Muscle of arm (tissue), 12 donors: ENCODE measurements around the gene DSCAML1. TPM values are rescaled to one million over a fixed set of nuclear protein-coding genes. Genes with fewer than 3 reads are reported as not detected.

ENCODE experiments used
- DNase-seq: peaks from one replicate; pipeline ENCODE4 v3.0.0-alpha.2; 2013
- polyA plus RNA-seq, 12 donors: library from polyadenylated mRNA; unstranded; fragments of 120-200 nt; gene quantifications; one replicate each; pipeline ENCODE4 v1.2.1, GENCODE V29; 2013; ENCODE audit not compliant: insufficient read length in 12 of 12

DSCAML1 gene
- polyA plus RNA-seq, 12 donors, result 0.27 to 2.4 (median 0.68) TPM; not detected in 2

GRCh38 chr11:117584056-117584830, 212.8 kb downstream of the DSCAML1 start:
- DNase-seq, result no peak

- DNase-seq, result no peak
Observed at GRCh38 chr11:117583063-117583801, 213.8 kb downstream of the DSCAML1 start.

DNA sequence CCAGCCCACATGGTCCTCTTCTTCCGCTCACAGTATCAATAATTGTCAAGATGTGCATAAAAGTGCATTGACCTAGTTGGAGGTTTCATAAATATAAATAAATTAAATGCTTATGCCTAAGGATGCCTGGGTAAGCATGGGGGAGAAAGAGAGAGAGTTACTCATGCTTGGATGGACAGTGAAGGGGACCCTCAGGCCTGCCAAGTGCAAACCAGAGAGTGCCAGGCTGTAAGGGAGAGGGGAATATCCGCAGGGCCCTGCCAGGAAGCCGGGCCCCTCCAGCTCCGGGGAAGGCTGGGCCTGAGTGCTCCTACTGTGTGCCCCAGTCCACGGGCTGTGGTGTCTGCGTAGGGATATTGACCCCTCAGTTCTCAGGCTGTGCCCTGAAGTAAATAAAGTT, 214.6 kb downstream of the DSCAML1 start:
- no peak for DNase-seq

GRCh38 chr11:117580866-117581265, 216.2 kb downstream of the DSCAML1 start:
- DNase-seq, result no peak

DNA sequence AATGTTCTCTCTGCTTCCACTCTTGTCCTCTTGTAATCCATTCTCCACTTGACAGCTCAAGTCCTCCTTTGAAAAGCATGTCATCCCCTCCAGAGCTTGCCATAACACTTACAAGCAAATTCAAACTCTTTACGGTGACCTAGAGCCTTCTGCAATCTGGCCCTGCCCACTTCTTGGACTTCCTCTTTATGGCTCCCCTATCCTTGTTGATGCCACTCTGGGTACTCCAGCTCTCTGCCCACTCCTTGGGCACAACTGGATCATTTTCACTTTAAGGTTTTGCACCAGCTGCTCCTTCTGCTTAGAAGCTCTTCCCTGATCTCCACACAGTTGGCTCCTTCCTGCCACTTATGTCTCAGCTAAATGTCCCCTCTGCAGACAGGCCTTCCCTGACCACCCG, 217.9 kb downstream of the DSCAML1 start:
- no peak for DNase-seq

GRCh38 chr11:117575856-117576255, 221.2 kb downstream of the DSCAML1 start:
- DNase-seq, result no peak

GRCh38 chr11:117574551-117574950, 222.5 kb downstream of the DSCAML1 start:
- DNase-seq, result no peak

DNA sequence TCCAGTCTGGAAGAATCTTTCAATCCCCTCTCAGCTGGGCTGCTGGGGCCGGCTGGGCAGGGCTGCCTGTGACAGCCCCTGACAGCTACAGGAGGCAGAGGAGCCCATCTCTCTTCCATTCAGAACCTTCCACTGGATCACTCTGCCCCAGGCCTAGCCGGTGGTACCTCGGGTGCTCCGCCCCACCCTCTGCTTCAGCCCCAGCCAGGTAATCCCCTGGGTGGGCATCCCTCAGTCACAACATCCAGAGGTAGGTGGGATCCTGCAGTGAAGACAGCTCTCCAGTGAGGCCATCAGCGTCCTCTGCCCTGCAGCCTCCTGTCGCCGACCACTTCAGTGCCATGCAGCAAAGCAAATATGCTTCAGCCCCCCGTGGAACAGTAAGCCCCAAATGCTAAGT, 223.7 kb downstream of the DSCAML1 start:
- DNase-seq, result no peak

- no peak for DNase-seq
Observed at GRCh38 chr11:117572671-117573070, 224.3 kb downstream of the DSCAML1 start.

GRCh38 chr11:117572129-117572528, 224.9 kb downstream of the DSCAML1 start:
- no peak for DNase-seq

DNA sequence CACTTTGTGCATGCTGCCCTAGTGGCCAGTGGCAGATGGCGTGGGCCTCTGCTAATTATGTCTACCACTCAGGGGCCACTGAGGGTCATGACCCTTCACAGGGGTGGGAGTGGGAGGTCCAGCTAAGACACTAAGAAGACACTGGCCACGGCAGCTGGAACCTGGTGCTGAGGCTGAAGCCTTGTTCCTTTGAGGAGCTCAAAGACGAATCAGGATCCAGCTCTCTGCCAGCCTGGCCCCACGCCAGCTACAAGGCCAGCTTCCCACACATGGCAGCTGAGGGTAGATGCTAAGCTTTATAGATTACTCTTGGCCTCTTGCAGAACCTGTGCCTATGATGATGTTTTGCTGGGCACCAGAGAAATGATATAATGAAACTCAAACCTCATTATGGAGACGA, 226.3 kb downstream of the DSCAML1 start:
- DNase-seq, result no peak

GRCh38 chr11:117569911-117570310, 227.1 kb downstream of the DSCAML1 start:
- DNase-seq, result no peak

GRCh38 chr11:117565709-117566108, 231.3 kb downstream of the DSCAML1 start:
- no peak for DNase-seq

- DNase-seq, result no peak
Observed at GRCh38 chr11:117564321-117564720, 232.7 kb downstream of the DSCAML1 start.

DNA sequence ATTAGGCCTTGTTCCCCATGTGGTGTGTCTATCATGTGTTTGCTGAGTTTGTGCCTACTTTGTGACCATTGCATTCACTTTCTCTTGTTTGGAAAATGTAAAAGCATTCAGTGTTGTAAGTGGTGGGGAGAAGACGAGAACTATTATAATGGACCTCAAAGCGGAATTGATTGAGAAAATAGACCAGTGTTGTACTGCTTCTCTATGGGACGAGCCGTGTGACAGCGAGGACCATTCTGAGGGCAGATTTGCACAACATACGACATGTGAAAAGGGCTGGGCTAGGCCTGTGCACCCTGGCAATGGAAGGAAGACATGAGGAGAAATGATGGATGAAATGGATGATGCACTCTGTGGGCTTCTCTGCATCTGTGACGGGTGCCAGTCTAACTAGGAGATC, 233.5 kb downstream of the DSCAML1 start:
- DNase-seq, result no peak

- DNase-seq, result no peak
Observed at GRCh38 chr11:117562136-117562535, 234.9 kb downstream of the DSCAML1 start.

GRCh38 chr11:117560780-117561530, 236.1 kb downstream of the DSCAML1 start:
- no peak for DNase-seq

- DNase-seq, result no peak
Observed at GRCh38 chr11:117559698-117560097, 237.3 kb downstream of the DSCAML1 start.

- DNase-seq, result no peak
Observed at GRCh38 chr11:117557361-117557760, 239.7 kb downstream of the DSCAML1 start.

DNA sequence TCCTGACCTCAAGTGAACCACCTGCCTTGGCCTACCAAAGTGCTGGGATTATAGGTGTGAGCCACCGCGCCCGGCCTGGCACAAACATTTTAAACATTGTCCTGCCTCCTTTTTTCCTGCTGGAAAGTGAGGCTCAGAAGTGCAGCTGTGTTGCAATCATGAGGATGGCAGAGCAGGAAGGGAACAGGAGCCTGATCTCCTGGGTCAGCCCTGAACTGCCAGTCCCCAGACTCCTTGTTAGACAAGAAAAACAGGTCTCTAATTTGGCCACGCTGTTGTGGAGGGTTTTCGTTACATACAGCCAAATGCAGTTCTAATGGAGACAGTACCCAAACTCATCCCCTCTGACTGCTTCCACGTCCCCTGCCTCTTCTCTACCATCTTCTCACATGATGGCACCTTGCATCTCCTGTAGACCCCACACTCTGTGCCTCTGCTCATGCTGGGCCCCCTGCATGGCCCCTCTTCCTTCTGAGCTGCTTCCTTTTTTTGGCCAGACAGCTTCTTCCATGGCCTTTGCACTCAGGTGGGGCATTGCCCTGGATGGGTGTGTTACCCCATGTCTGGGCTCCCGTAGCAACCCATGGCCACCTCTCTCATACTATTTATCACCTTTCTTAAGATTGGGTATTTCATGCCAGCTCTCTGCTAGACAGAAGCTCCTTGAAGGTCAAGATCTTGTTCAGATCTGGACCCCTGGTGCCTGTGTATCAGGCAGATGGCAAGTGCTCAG, 242.2 kb downstream of the DSCAML1 start:
- DNase-seq, result no peak

- no peak for DNase-seq
Observed at GRCh38 chr11:117552626-117553025, 244.4 kb downstream of the DSCAML1 start.
